H1 (cell line): ENCODE data around the gene IL1A. TPM values are rescaled to one million over a fixed set of nuclear protein-coding genes. Genes with fewer than 3 reads are reported as not detected.

Source experiments
- CTCF ChIA-PET: fragments of 300-600 bp; sonication (Branson Sonifier 250); formaldehyde crosslinking; loops from one replicate; lab custom pipeline; 2021; ENCODE audit not compliant: partially characterized antibody; lab: Charles Lee
- POLR2A ChIA-PET: fragments of 300-600 bp; sonication (Branson Sonifier 250); formaldehyde crosslinking; loops from one replicate; lab custom pipeline; 2021; ENCODE audit warnings: inconsistent platforms; ENCODE audit not compliant: partially characterized antibody; lab: Charles Lee
- DNase-seq, 2 experiments: peaks; one replicate each; pipeline versions ENCODE4 v3.0.0 to v3.0.0-alpha.2; 2010 to 2022; ENCODE audit warnings: low spot score in 2 of 2, low read depth in 1 of 2, mixed read lengths in 1 of 2
- FAIRE-seq: peaks from 2 replicates; lab custom pipeline; 2011; peaks lifted over from hg19 to GRCh38; lab: Jason Lieb, UNC
- H2AFZ ChIP-seq: 2 replicates; pipeline ENCODE4 v1.8.1; 2012; ENCODE audit warnings: low read length, inconsistent platforms
- H2AK5ac ChIP-seq: 2 replicates; pipeline ENCODE4 v1.6.1; 2013; ENCODE audit warnings: low read depth, low read length
- H2BK120ac ChIP-seq: replicated peaks from 2 replicates; pipeline ENCODE3; 2013; ENCODE audit warnings: low read depth, low read length, inconsistent platforms
- H2BK12ac ChIP-seq: 2 replicates; pipeline ENCODE4 v1.6.1; 2013; ENCODE audit warnings: low read depth, low read length
- H2BK15ac ChIP-seq: 2 replicates; pipeline ENCODE4 v1.6.1; 2013; ENCODE audit warnings: low read length
- H2BK20ac ChIP-seq: 2 replicates; pipeline ENCODE4 v1.6.1; 2013; ENCODE audit warnings: low read length
- H2BK5ac ChIP-seq: 2 replicates; pipeline ENCODE4 v1.6.1; 2013; ENCODE audit warnings: low read depth, low read length
- H3K14ac ChIP-seq: 2 replicates; pipeline ENCODE4 v1.6.1; 2013; ENCODE audit warnings: inconsistent platforms; ENCODE audit not compliant: insufficient read length
- H3K18ac ChIP-seq: 2 replicates; pipeline ENCODE4 v1.6.1; 2013; ENCODE audit warnings: low read length; ENCODE audit errors: extremely low read depth
- H3K23ac ChIP-seq: 2 replicates; pipeline ENCODE4 v1.6.1; 2013; ENCODE audit warnings: inconsistent platforms; ENCODE audit not compliant: insufficient read length
- H3K23me2 ChIP-seq: 2 replicates; pipeline ENCODE4 v1.6.1; 2013; ENCODE audit warnings: low read depth, low read length
- H3K27ac ChIP-seq: 2 replicates; pipeline ENCODE4 v1.6.1; 2011; ENCODE audit warnings: low read depth, low read length, inconsistent platforms
- H3K27me3 ChIP-seq, 4 experiments: replicated peaks in 1 of 4; 1 replicate in 1 of 4; 2 replicates in 3 of 4; pipeline versions ENCODE4 v1.6.1 to v1.8.1; 2011 to 2013; ENCODE audit warnings: low read length in 3 of 4, mild to moderate bottlenecking in 3 of 4, inconsistent platforms in 2 of 4, mixed read lengths in 2 of 4, moderate library complexity in 1 of 4; ENCODE audit not compliant: control insufficient read depth in 3 of 4, insufficient read depth in 3 of 4; ENCODE audit errors: extremely low read depth in 1 of 4
- H3K36me3 ChIP-seq, 4 experiments: 2 replicates each; pipeline versions ENCODE4 v1.6.1 to v1.8.1; 2011 to 2013; ENCODE audit warnings: mild to moderate bottlenecking in 4 of 4, low read length in 3 of 4, moderate library complexity in 2 of 4, control low read depth in 1 of 4, inconsistent platforms in 1 of 4; ENCODE audit not compliant: insufficient read depth in 4 of 4, control insufficient read depth in 2 of 4
- H3K4ac ChIP-seq: replicated peaks from 2 replicates; pipeline ENCODE3; 2013; ENCODE audit warnings: low read length, low read depth, mixed read lengths, inconsistent platforms; ENCODE audit not compliant: insufficient read length
- H3K4me1 ChIP-seq, 4 experiments: replicated peaks in 1 of 4; 1 replicate in 1 of 4; 2 replicates in 3 of 4; pipeline versions ENCODE4 v1.6.1 to v1.8.1; 2011 to 2013; ENCODE audit warnings: low read length in 3 of 4, inconsistent platforms in 2 of 4, mixed read lengths in 1 of 4; ENCODE audit not compliant: insufficient read depth in 4 of 4, control insufficient read depth in 3 of 4
- H3K4me2 ChIP-seq, 2 experiments: 2 replicates each; pipeline versions ENCODE4 v1.6.1 to v1.8.1; 2011 to 2013; ENCODE audit warnings: low read depth in 2 of 2, low read length in 2 of 2, control low read depth in 1 of 2, inconsistent platforms in 1 of 2, mild to moderate bottlenecking in 1 of 2; ENCODE audit not compliant: insufficient read depth in 1 of 2
- H3K4me3 ChIP-seq, 4 experiments: fragments of 200-600, 300-600 bp in 1 of 4; sonication (generic), shearing (Covaris generic), sonication (Bioruptor Twin) in 1 of 4; 2 replicates each; pipeline versions ENCODE4 v1.5.1 to v1.8.1; 2011 to 2016; ENCODE audit warnings: low read length in 4 of 4, low read depth in 3 of 4, control low read depth in 2 of 4, inconsistent platforms in 2 of 4, mild to moderate bottlenecking in 2 of 4, mixed read lengths in 1 of 4, moderate library complexity in 1 of 4; ENCODE audit not compliant: insufficient read depth in 2 of 4; ENCODE audit errors: extremely low read depth in 1 of 4
- H3K56ac ChIP-seq: replicated peaks from 2 replicates; pipeline ENCODE3; 2013; ENCODE audit warnings: low read depth, mild to moderate bottlenecking, mixed read lengths, low read length, inconsistent platforms; ENCODE audit not compliant: insufficient read length
- H3K79me1 ChIP-seq: 2 replicates; pipeline ENCODE4 v1.6.1; 2013; ENCODE audit warnings: low read depth, low read length, control low read depth
- H3K79me2 ChIP-seq, 2 experiments: 2 replicates each; pipeline versions ENCODE4 v1.6.1 to v1.8.1; 2012 to 2013; ENCODE audit warnings: low read length in 2 of 2, mild to moderate bottlenecking in 2 of 2, inconsistent platforms in 1 of 2; ENCODE audit not compliant: insufficient read depth in 2 of 2, control insufficient read depth in 1 of 2
- H3K9ac ChIP-seq, 4 experiments: replicated peaks in 1 of 4; 1 replicate in 1 of 4; 2 replicates in 3 of 4; pipeline versions ENCODE4 v1.6.1 to v1.8.1; 2011 to 2013; ENCODE audit warnings: low read depth in 3 of 4, low read length in 3 of 4, control low read depth in 2 of 4, mild to moderate bottlenecking in 2 of 4, moderate library complexity in 2 of 4, inconsistent platforms in 1 of 4; ENCODE audit errors: extremely low read depth in 1 of 4
- H3K9me3 ChIP-seq, 2 experiments: 2 replicates each; pipeline versions ENCODE4 v1.6.1 to v1.8.1; 2012 to 2013; ENCODE audit warnings: mild to moderate bottlenecking in 2 of 2, moderate library complexity in 2 of 2, control low read depth in 1 of 2, inconsistent platforms in 1 of 2, low read depth in 1 of 2, low read length in 1 of 2, mixed read lengths in 1 of 2; ENCODE audit not compliant: insufficient read depth in 2 of 2
- H4K20me1 ChIP-seq, 2 experiments: replicated peaks in 1 of 2; 2 replicates each; pipeline versions ENCODE3 to v1.8.1; 2011 to 2013; ENCODE audit warnings: inconsistent platforms in 2 of 2, low read length in 2 of 2, mild to moderate bottlenecking in 1 of 2; ENCODE audit not compliant: insufficient read depth in 2 of 2, control insufficient read depth in 1 of 2
- H4K5ac ChIP-seq: 2 replicates; pipeline ENCODE4 v1.6.1; 2013; ENCODE audit warnings: low read length, low read depth, mixed read lengths, inconsistent platforms; ENCODE audit not compliant: insufficient read length
- H4K8ac ChIP-seq: 2 replicates; pipeline ENCODE4 v1.8.0; 2013; ENCODE audit warnings: mild to moderate bottlenecking, moderate library complexity, low read length, inconsistent platforms; ENCODE audit not compliant: insufficient read depth; ENCODE audit errors: extremely low read depth
- H4K91ac ChIP-seq: replicated peaks from 2 replicates; pipeline ENCODE3; 2013; ENCODE audit warnings: low read length, mixed read lengths, inconsistent platforms; ENCODE audit not compliant: insufficient read length
- ASH2L ChIP-seq: fragments of 200-600, 300-600 bp; sonication (generic); IDR thresholded peaks from one replicate; pipeline ENCODE4 v1.7.1; 2017; ENCODE audit warnings: low read length
- POLR2A ChIP-seq, 2 experiments: IDR thresholded peaks; 1 replicate in 1 of 2; 2 replicates in 1 of 2; pipeline ENCODE4 v1.6.1; 2011; ENCODE audit warnings: low read depth in 2 of 2, low read length in 2 of 2, mild to moderate bottlenecking in 2 of 2; ENCODE audit errors: control extremely low read depth in 1 of 2
- WGBS, 2 experiments: shearing (Covaris generic) in 1 of 2; methylation state at CpG; one replicate each; pipeline versions ENCODE4 v1.1.6 to v1.1.7; 2013 to 2015; ENCODE audit warnings: low lambda C conversion rate in 2 of 2, mixed read lengths in 2 of 2, inconsistent platforms in 1 of 2, low coverage in 1 of 2, missing lambda C conversion rate in 1 of 2; ENCODE audit not compliant: insufficient replicate concordance in 2 of 2, insufficient coverage in 1 of 2, insufficient read length in 1 of 2; ENCODE audit errors: extremely low coverage in 1 of 2, missing lambda C conversion rate in 1 of 2; 5-methylcytosine and 5-hydroxymethylcytosine counted together
- polyA plus RNA-seq, 7 experiments: library from polyadenylated mRNA; depleted of rRNA in 3 of 7; stranded (reverse) in 5 of 7; unstranded in 2 of 7; fragments of >200 nt in 5 of 7; fragments of 200-250 nt in 2 of 7; gene quantifications; 1 replicate in 5 of 7; 2 replicates in 1 of 7; 4 replicates in 1 of 7; pipeline versions ENCODE4 v1.2.1 to v1.2.3, GENCODE V29; 2011 to 2013; ENCODE audit warnings: missing spikeins in 2 of 7, mixed read lengths in 2 of 7
- total RNA-seq: library from RNA; stranded (reverse); fragmentation: NEBNext Ultra II Directional; extraction: Animal tissue kit (Norgen Biotek cat#: 25700); gene quantifications from 2 replicates; pipeline ENCODE4 v1.2.1, GENCODE V29; 2021

Gene IL1A
- total and polyA plus RNA-seq, 2 of the 8 experiments (the other 6 are each of a cell fraction or from before 2014, with no cell fraction given) = 0.32 to 0.74 TPM

DNA sequence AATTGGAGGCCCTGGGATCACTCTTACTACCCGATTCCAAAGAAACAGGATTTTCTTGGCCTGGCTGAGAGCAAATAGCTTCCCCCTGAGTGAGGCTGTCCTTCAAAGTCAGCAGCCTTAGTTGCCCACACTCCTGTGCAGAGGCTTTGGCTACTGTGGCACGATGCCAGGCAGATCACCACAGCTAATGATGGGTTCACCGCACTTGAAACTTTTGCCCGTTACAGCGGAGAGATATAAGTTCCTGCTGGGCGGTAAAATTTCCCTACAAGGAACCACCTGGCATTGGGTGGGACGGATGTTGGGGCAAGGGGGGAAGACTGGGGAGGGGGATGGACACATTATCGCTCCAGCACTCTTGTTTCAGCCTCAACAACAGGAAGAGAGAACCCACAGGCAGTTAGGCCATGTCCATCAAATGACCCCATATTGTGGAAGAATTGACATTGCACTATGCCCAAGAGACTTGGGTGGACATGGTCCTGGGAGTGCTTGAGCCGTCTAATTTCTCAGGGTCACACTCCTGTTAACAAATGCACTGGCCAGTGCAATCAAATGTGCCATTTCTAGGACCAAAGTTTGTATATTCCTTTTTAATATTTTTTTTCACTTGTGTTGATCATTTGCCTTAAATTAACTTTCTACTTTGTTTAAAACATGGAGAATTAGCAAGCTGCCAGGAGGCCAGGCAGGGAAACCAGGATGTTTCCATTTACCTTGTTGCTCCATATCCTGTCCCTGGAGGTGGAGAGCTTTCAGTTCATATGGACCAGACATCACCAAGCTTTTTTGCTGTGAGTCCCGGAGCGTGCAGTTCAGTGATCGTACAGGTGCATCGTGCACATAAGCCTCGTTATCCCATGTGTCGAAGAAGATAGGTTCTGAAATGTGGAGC, 47.9 kb upstream of the IL1A start:
- no peaks in the 10 kb centered on the region for H3K36me3 ChIP-seq
- H3K56ac ChIP-seq = no peak overlapping the region
- no peak overlapping the region for H2BK5ac ChIP-seq
- WGBS, 2 experiments = 86% methylated on average over 14 of the region's 15 CpGs; no CpG with 5 or more reads in 1 of the 2 experiments
- H3K4me3 ChIP-seq = no peak overlapping the region
- no peak overlapping the region for H3K4ac ChIP-seq
- no peak overlapping the region for H2BK20ac ChIP-seq
- H3K79me2 ChIP-seq = no peaks in the 10 kb centered on the region
- CTCF ChIA-PET = interaction anchor here (0.8 to 1.6 kb wide), 4 partner anchors 12 to 53 kb away, joined by 3 read pairs; no protein-coding TSS in a partner anchor
- no peak overlapping the region for H3K4me2 ChIP-seq
- H3K23ac ChIP-seq = no peak overlapping the region
- no peak overlapping the region for H2AFZ ChIP-seq
- no peak for TF ChIP-seq POLR2A (IDR thresholded peaks at IDR 0.05; ENCODE audit: control extremely low read depth in 1 of 2, low read depth in 2 of 2, low read length in 2 of 2)
- TF ChIP-seq ASH2L = no peak
- H3K18ac ChIP-seq = no peak overlapping the region
- no peaks in the 10 kb centered on the region for H3K27me3 ChIP-seq
- FAIRE-seq (no peak), DNase-seq (no peak)
- H2BK120ac ChIP-seq = no peak overlapping the region
- no peak overlapping the region for H2BK15ac ChIP-seq
- H3K27ac ChIP-seq = no peak overlapping the region
- POLR2A ChIA-PET = no interaction called here
- peaks cover 0 to 4% (median 3%) of the 10 kb centered on the region in 4 experiments; a peak in 2 of 7 replicates for H3K4me1 ChIP-seq
- H3K23me2 ChIP-seq = no peaks in the 10 kb centered on the region
- no peak overlapping the region for H4K8ac ChIP-seq
- no peak overlapping the region for H4K5ac ChIP-seq
- H4K20me1 ChIP-seq = no peaks in the 10 kb centered on the region
- no peak overlapping the region for H3K14ac ChIP-seq
- no peak overlapping the region; a peak in 1 of 7 replicates for H3K9ac ChIP-seq
- H4K91ac ChIP-seq = no peak overlapping the region
- no peaks in the 10 kb centered on the region for H3K9me3 ChIP-seq
- H2BK12ac ChIP-seq = no peak overlapping the region
- no peaks in the 10 kb centered on the region for H3K79me1 ChIP-seq
- H2AK5ac ChIP-seq = no peak overlapping the region
